ENCODE data around the gene SLC46A2.

- no peak for TF ChIP-seq CTCF (conservative IDR thresholded peaks at IDR 0.05; ENCODE audit: low read length)
- TF ChIP-seq EZH2phosphoT487 (IDR thresholded peaks at IDR 0.05; ENCODE audit: borderline replicate concordance, low read depth, low read length), result no peak
Observed at GRCh38 chr9:112853882-112854585, 36.6 kb downstream of the SLC46A2 start.

All from OCI-LY7 (cell line).